MCF 10A (cell line): ENCODE measurements around the gene CLEC2L. TPM values are rescaled to one million over a fixed set of nuclear protein-coding genes. Genes with fewer than 3 reads are reported as not detected.

ENCODE experiments used
- BruUV-seq: library from RNA; stranded (reverse); fragments of 400-500 nt; replicated peaks from 2 replicates; lab custom pipeline; 2021; lab: Mats Ljungman, UMichigan
- CTCF ChIA-PET: fragments of 300-600 bp; sonication (Branson Sonifier 250); formaldehyde crosslinking; extraction: SDS; loops from one replicate; lab custom pipeline; 2021; ENCODE audit warnings: antibody characterized with exemption, inconsistent platforms; lab: Yijun Ruan, JAX
- POLR2A ChIA-PET: fragments of 300-600, 350-650 bp; sonication (Branson Sonifier 250); formaldehyde crosslinking; extraction: SDS; loops from one replicate; lab custom pipeline; 2020; ENCODE audit warnings: antibody characterized with exemption, inconsistent platforms; lab: Yijun Ruan, JAX
- DNase-seq: peaks from one replicate; pipeline ENCODE4 v3.0.0-alpha.2; 2018; ENCODE audit not compliant: unreplicated experiment
- H3K27ac Mint-ChIP-seq: one replicate; pipeline ENCODE4 v1.8.0; 2022; ENCODE audit warnings: mild to moderate bottlenecking, low read depth, mixed read lengths; ENCODE audit not compliant: unreplicated experiment
- H3K27me3 Mint-ChIP-seq: one replicate; pipeline ENCODE4 v1.8.0; 2022; ENCODE audit warnings: mixed read lengths; ENCODE audit not compliant: insufficient read depth, unreplicated experiment
- H3K36me3 Mint-ChIP-seq: one replicate; pipeline ENCODE4 v1.8.0; 2022; ENCODE audit warnings: mild to moderate bottlenecking, moderate library complexity, mixed read lengths; ENCODE audit not compliant: insufficient read depth, unreplicated experiment
- H3K4me1 Mint-ChIP-seq: one replicate; pipeline ENCODE4 v1.8.0; 2022; ENCODE audit warnings: mixed read lengths; ENCODE audit not compliant: insufficient read depth, unreplicated experiment
- H3K4me3 Mint-ChIP-seq: one replicate; pipeline ENCODE4 v1.8.0; 2022; ENCODE audit warnings: mild to moderate bottlenecking, moderate library complexity, mixed read lengths; ENCODE audit not compliant: unreplicated experiment
- H3K9me3 Mint-ChIP-seq: one replicate; pipeline ENCODE4 v1.8.0; 2022; ENCODE audit warnings: mixed read lengths; ENCODE audit not compliant: unreplicated experiment
- CTCF ChIP-seq: fragments of 200-600 bp; IDR thresholded peaks from one replicate; pipeline ENCODE4 v1.8.0; 2022; ENCODE audit warnings: antibody characterized with exemption, mild to moderate bottlenecking; ENCODE audit not compliant: unreplicated experiment
- intact Hi-C: fragments of 100-400 bp; cut with micrococcal nuclease; formaldehyde crosslinking; loops from 2 replicates; pipeline ENCODE4 v1.14.1; 2022
- total RNA-seq: library from RNA; stranded (reverse); gene quantifications from 2 replicates; pipeline ENCODE4 v1.2.3, GENCODE V29; 2022

Gene CLEC2L
- total RNA-seq, 1 experiment from 2014 or later = not detected

DNA sequence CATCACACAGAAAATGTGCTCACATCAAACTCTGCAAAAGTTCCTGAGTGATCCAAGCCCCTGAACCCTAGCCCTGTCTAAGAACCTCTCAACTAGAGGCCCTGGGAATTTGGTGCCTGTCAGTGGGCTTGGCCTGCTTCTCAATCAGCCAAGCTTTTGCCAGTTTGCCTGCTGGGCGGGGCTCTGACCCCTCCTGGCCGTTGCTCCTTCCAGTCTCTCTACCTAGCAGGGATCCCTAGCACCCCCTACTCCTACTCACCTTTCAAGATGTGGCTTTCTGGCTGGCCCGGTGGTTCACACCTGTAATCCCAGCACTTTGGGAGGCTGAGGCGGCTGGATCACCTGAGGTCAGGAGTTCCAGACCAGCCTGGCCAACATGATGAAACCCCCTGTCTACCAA is 42.1 kb upstream of the CLEC2L start:
- TF ChIP-seq CTCF = no peak
- Mint-ChIP-seq H3K4me3 (no peak overlapping the region), H3K27me3 (no peaks in the 10 kb centered on the region), H3K27ac (no peak overlapping the region), H3K36me3 (no peaks in the 10 kb centered on the region), H3K4me1 (no peaks in the 10 kb centered on the region), H3K9me3 (no peaks in the 10 kb centered on the region)
- POLR2A ChIA-PET = interaction anchor here (0.6 to 1.4 kb wide), 2 partner anchors 9 to 39 kb away, joined by 3 to 4 read pairs; no protein-coding TSS in a partner anchor
- CTCF ChIA-PET = interaction anchor here (0.6 to 0.7 kb wide), 2 partner anchors 8 to 18 kb away, joined by 3 read pairs; no protein-coding TSS in a partner anchor
- no TSS peak for BruUV-seq
- no peak for DNase-seq
- intact Hi-C loops = no loop called here

DNA sequence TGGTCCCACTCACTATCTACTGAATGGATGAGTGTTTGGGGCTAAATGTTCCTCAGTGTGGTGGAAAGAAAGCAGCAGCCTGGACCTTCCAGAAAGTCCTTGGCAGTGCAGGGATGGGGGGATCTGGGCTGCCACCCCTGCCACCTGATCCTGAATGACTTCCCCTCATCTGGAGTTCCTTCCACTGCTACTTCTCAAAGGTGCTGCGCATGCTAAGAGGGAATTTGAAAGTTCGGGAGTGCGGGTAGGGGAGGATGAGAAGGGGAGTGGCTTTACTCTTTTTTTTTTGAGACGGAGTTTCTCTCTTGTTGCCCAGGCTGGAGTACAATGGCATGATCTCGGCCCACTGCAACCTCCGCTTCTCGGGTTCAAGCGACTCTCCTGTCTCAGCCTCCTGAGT is 41.4 kb upstream of the CLEC2L start:
- Mint-ChIP-seq H3K9me3 (no peaks in the 10 kb centered on the region), H3K27me3 (no peaks in the 10 kb centered on the region), H3K36me3 (no peaks in the 10 kb centered on the region), H3K4me1 (no peaks in the 10 kb centered on the region), H3K4me3 (no peak overlapping the region), H3K27ac (no peak overlapping the region)
- CTCF ChIA-PET = interaction anchor here (0.6 kb wide), 1 partner anchor 18 kb away, joined by 3 read pairs; no protein-coding TSS in a partner anchor
- POLR2A ChIA-PET = interaction anchor here (0.6 kb wide), 1 partner anchor 40 kb away, joined by 3 read pairs; no protein-coding TSS in a partner anchor
- DNase-seq = no peak
- TF ChIP-seq CTCF = no peak
- no TSS peak for BruUV-seq
- intact Hi-C loops = no loop called here

GRCh38 chr7:139482662-139483466 is 40.6 kb upstream of the CLEC2L start:
- no peak for TF ChIP-seq CTCF
- Mint-ChIP-seq H3K4me1 (no peaks in the 10 kb centered on the region), H3K9me3 (no peaks in the 10 kb centered on the region), H3K4me3 (no peak overlapping the region), H3K36me3 (no peaks in the 10 kb centered on the region), H3K27me3 (no peaks in the 10 kb centered on the region), H3K27ac (no peak overlapping the region)
- BruUV-seq = no TSS peak
- POLR2A ChIA-PET = interaction anchor here (1.0 kb wide), 1 partner anchor 32 kb away, joined by 3 read pairs; no protein-coding TSS in a partner anchor
- CTCF ChIA-PET = no interaction called here
- no peak for DNase-seq
- intact Hi-C loops = no loop called here

DNA sequence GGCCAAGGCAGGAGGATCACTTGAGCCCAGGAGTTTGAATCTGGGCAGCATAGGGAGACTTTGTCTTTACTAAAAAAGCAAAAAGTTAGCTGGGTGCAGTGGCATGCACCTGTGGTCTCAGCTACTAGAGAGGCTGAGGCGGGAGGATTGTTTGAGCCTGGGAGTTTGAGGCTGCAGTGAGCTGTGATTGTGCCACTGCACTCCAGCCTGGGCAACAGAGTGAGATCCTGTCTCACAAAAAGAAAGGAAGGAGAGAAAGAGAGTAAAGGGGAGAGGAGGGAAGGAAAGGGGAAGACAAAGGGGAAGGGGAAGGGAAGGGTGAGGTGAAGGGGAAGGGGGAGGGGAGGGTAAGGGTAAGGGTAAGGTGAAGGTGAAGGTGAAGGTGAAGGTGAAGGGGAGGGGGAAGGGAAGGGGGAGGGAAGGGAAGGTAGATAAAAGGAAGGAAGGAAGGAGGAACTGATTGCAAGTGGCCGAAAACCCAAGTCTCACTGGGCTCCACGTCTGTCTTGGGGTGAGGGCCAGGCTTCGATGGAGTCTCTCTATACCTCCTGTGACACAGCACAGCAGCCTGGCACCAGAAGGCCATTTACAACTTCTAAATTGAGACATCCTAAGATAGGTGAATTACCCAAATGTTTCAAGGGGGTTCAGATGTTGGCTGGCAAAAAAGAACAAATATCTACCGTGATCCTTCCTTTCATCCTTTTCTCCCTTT is 36.0 kb upstream of the CLEC2L start:
- no TSS peak for BruUV-seq

More for the DNA sequence above, 36.0 kb upstream of the CLEC2L start:
- Mint-ChIP-seq H3K27ac (no peak overlapping the region), H3K4me3 (no peak overlapping the region), H3K27me3 (no peaks in the 10 kb centered on the region), H3K36me3 (no peaks in the 10 kb centered on the region), H3K9me3 (peaks cover 2% of the 10 kb centered on the region), H3K4me1 (peaks cover 15% of the 10 kb centered on the region)
- CTCF ChIA-PET = interaction anchor here (0.7 to 1.3 kb wide), 2 partner anchors 12 to 15 kb away, joined by 3 to 4 read pairs; no protein-coding TSS in a partner anchor
- POLR2A ChIA-PET = interaction anchor here (1.0 kb wide), 1 partner anchor 57 kb away, joined by 3 read pairs; no protein-coding TSS in a partner anchor
- TF ChIP-seq CTCF = no peak
- intact Hi-C loops = no loop called here
- DNase-seq = no peak
